HEK293T (cell line): ENCODE measurements around the gene MORN2.

Experiments used
- CTCF ChIA-PET: fragments of 350-600 bp; formaldehyde crosslinking; extraction: SDS; loops from one replicate; lab custom pipeline; 2021; ENCODE audit warnings: antibody characterized with exemption, inconsistent platforms; lab: Yijun Ruan, JAX
- POLR2A ChIA-PET: fragments of 350-600 bp; formaldehyde crosslinking; extraction: SDS; loops from one replicate; lab custom pipeline; 2020; ENCODE audit warnings: antibody characterized with exemption, inconsistent platforms; lab: Yijun Ruan, JAX
- DNase-seq: peaks from one replicate; pipeline ENCODE4 v3.0.0; 2012; ENCODE audit warnings: mixed read lengths; ENCODE audit errors: extremely low spot score
- ARNT ChIP-seq: fragments of 450-650 bp; IDR thresholded peaks from 2 replicates; pipeline ENCODE4 v1.6.1; 2017; ENCODE audit warnings: mild to moderate bottlenecking
- BHLHE40 ChIP-seq: fragments of 450-650 bp; IDR thresholded peaks from 2 replicates; pipeline ENCODE4 v1.6.1; 2016; ENCODE audit warnings: mild to moderate bottlenecking, moderate library complexity, borderline replicate concordance
- CTBP1 ChIP-seq: fragments of 450-650 bp; IDR thresholded peaks from 2 replicates; pipeline ENCODE4 v1.6.1; 2016; ENCODE audit warnings: borderline replicate concordance
- ELF4 ChIP-seq: fragments of 450-650 bp; IDR thresholded peaks from 2 replicates; pipeline ENCODE4 v1.6.1; 2017; ENCODE audit warnings: antibody characterized with exemption
- FOXA1 ChIP-seq: fragments of 450-650 bp; IDR thresholded peaks from 2 replicates; pipeline ENCODE4 v1.6.1; 2016; ENCODE audit warnings: mild to moderate bottlenecking
- FOXK2 ChIP-seq: fragments of 450-650 bp; IDR thresholded peaks from 2 replicates; pipeline ENCODE4 v1.6.1; 2016; ENCODE audit warnings: mild to moderate bottlenecking
- FOXM1 ChIP-seq: fragments of 450-650 bp; IDR thresholded peaks from 2 replicates; pipeline ENCODE4 v1.6.1; 2017; ENCODE audit warnings: mild to moderate bottlenecking, borderline replicate concordance
- HDGF ChIP-seq: fragments of 450-650 bp; IDR thresholded peaks from 2 replicates; pipeline ENCODE4 v1.6.1; 2017; ENCODE audit warnings: antibody characterized with exemption, borderline replicate concordance
- L3MBTL2 ChIP-seq: fragments of 450-650 bp; conservative IDR thresholded peaks from 2 replicates; pipeline ENCODE4 v1.6.1; 2016; ENCODE audit warnings: mild to moderate bottlenecking
- LEF1 ChIP-seq: fragments of 450-650 bp; IDR thresholded peaks from 2 replicates; pipeline ENCODE4 v1.6.1; 2017; ENCODE audit warnings: mild to moderate bottlenecking, borderline replicate concordance
- NFRKB ChIP-seq: fragments of 450-650 bp; IDR thresholded peaks from 2 replicates; pipeline ENCODE4 v1.6.1; 2016; ENCODE audit warnings: mild to moderate bottlenecking, moderate library complexity
- PKNOX1 ChIP-seq: fragments of 450-650 bp; IDR thresholded peaks from 2 replicates; pipeline ENCODE4 v1.6.1; 2016
- SP1 ChIP-seq: fragments of 450-650 bp; IDR thresholded peaks from 2 replicates; pipeline ENCODE4 v1.6.1; 2017
- SUZ12 ChIP-seq: fragments of 450-650 bp; IDR thresholded peaks from 2 replicates; pipeline ENCODE4 v1.6.1; 2016; ENCODE audit warnings: mild to moderate bottlenecking
- ZNF384 ChIP-seq: fragments of 450-650 bp; IDR thresholded peaks from 2 replicates; pipeline ENCODE4 v1.6.1; 2016

MORN2 gene

GRCh38 chr2:38925982-38926381, 50.2 kb downstream of the MORN2 start:
- ChIA-PET CTCF (interaction anchor here (0.6 kb wide), 1 partner anchor 19 kb away, joined by 4 read pairs; no protein-coding TSS in a partner anchor), POLR2A (no interaction called here)
- no peak for DNase-seq
- no peak for TF ChIP-seq NFRKB
- TF ChIP-seq CTBP1: no peak
- no peak for TF ChIP-seq FOXA1
- TF ChIP-seq PKNOX1: no peak
- TF ChIP-seq ZNF384: no peak
- TF ChIP-seq FOXK2: no peak
- no peak for TF ChIP-seq HDGF
- TF ChIP-seq BHLHE40: no peak
- TF ChIP-seq L3MBTL2: no peak
- no peak for TF ChIP-seq SP1
- TF ChIP-seq ARNT: no peak
- TF ChIP-seq ELF4: no peak
- TF ChIP-seq SUZ12: no peak
- TF ChIP-seq LEF1: no peak

- POLR2A ChIA-PET: no interaction called here
- TF ChIP-seq LEF1 (no peak), NFRKB (no peak), FOXM1 (no peak)
- CTCF ChIA-PET: no interaction called here
- no peak for DNase-seq
Observed at GRCh38 chr2:38930600-38930999, 54.8 kb downstream of the MORN2 start.
